ENCODE measurements around the gene HSPB3. TPM values are rescaled to one million over a fixed set of nuclear protein-coding genes. Genes with fewer than 3 reads are reported as not detected.
"Not testable (repeated sequence)": the region's sequence is repeated elsewhere in the genome, so short reads cannot be mapped to it uniquely, and the experiment has no call there.

HSPB3 gene
- total RNA-seq, 2 donors from 2014 or later, result 0.77 TPM; not detected in 1

GRCh38 chr5:54419573-54420423, 35.7 kb upstream of the HSPB3 start:
- TF ChIP-seq CTCF (IDR thresholded peaks at IDR 0.05), result peak; percentile 78
- not testable (repeated sequence) for H3K36me3 ChIP-seq; H3K4me1 ChIP-seq; H3K27ac ChIP-seq; H3K9ac ChIP-seq (ENCODE audit: low read depth in 2 of 2, low read length in 2 of 2); H3K4me3 ChIP-seq; H3K27me3 ChIP-seq; H3K9me3 ChIP-seq
- intact Hi-C loops (cut with DNase I), result loop anchor here (5.0 kb wide), 3 partner anchors 102 to 177 kb away; no protein-coding TSS in a partner anchor
- DNase-seq, result peak; percentile 26

GRCh38 chr5:54420511-54420910, 35.0 kb upstream of the HSPB3 start:
- not testable (repeated sequence) for DNase-seq; H3K36me3 ChIP-seq; H3K9ac ChIP-seq (ENCODE audit: low read depth in 2 of 2, low read length in 2 of 2); H3K27ac ChIP-seq; H3K27me3 ChIP-seq; H3K4me3 ChIP-seq; H3K4me1 ChIP-seq; H3K9me3 ChIP-seq
- intact Hi-C loops (cut with DNase I), result loop anchor here (5.0 kb wide), 1 partner anchor 178 kb away; no protein-coding TSS in a partner anchor

GRCh38 chr5:54421976-54422375, 33.5 kb upstream of the HSPB3 start:
- Histone ChIP-seq H3K27ac (no peak overlapping the region), H3K9ac (ENCODE audit: low read depth in 2 of 2, low read length in 2 of 2) (no peak overlapping the region), H3K9me3 (no peaks in the 10 kb centered on the region), H3K36me3 (no peaks in the 10 kb centered on the region), H3K4me3 (no peak overlapping the region), H3K4me1 (no peaks in the 10 kb centered on the region), H3K27me3 (no peaks in the 10 kb centered on the region)
- no peak for TF ChIP-seq CTCF (IDR thresholded peaks at IDR 0.05)
- intact Hi-C loops (cut with DNase I), result loop anchor here (5.0 kb wide), 1 partner anchor 180 kb away; no protein-coding TSS in a partner anchor
- no peak for DNase-seq

- Histone ChIP-seq H3K9ac (ENCODE audit: low read depth in 2 of 2, low read length in 2 of 2) (no peak overlapping the region), H3K36me3 (no peaks in the 10 kb centered on the region), H3K4me3 (no peak overlapping the region), H3K27me3 (no peaks in the 10 kb centered on the region), H3K4me1 (no peaks in the 10 kb centered on the region), H3K9me3 (no peaks in the 10 kb centered on the region), H3K27ac (no peak overlapping the region)
- intact Hi-C loops (cut with DNase I), result no loop called here
- TF ChIP-seq CTCF (IDR thresholded peaks at IDR 0.05), result no peak
- DNase-seq, result no peak
Measured at GRCh38 chr5:54425258-54425657, 30.2 kb upstream of the HSPB3 start.

- no peaks in the 10 kb centered on the region for H3K9me3 ChIP-seq
- no peak for TF ChIP-seq CTCF (IDR thresholded peaks at IDR 0.05)
- H3K4me3 ChIP-seq, result no peak overlapping the region
- intact Hi-C loops (cut with DNase I), result no loop called here
- H3K36me3 ChIP-seq, result no peaks in the 10 kb centered on the region
- DNase-seq, result no peak
- no peaks in the 10 kb centered on the region for H3K4me1 ChIP-seq
- no peak overlapping the region for H3K9ac ChIP-seq (ENCODE audit: low read depth in 2 of 2, low read length in 2 of 2)
- no peak overlapping the region for H3K27ac ChIP-seq
- H3K27me3 ChIP-seq, result no peaks in the 10 kb centered on the region
Measured at GRCh38 chr5:54426209-54426608, 29.3 kb upstream of the HSPB3 start.

DNA sequence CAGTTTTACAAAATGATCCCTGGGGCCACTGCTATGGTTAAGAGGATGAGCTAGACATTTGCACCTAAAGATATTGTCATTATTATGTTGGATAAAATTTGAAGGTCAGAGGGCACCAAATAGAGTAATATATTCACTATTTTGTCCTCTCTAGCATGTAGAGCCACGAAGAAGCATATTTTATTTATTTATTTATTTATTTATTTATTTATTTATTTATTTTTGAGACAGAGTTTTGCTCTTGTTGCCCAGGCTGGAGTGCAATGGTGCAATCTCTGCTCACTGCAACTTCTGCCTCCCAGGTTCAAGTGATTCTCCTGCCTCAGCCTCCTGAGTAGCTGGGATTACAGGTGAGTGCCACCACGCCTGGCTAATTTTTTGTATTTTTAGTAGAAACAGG, 20.8 kb upstream of the HSPB3 start:
- H3K9me3 ChIP-seq; H3K27ac ChIP-seq; H3K9ac ChIP-seq (ENCODE audit: low read depth in 2 of 2, low read length in 2 of 2); DNase-seq; H3K4me3 ChIP-seq; H3K4me1 ChIP-seq; H3K27me3 ChIP-seq; H3K36me3 ChIP-seq; intact Hi-C loops (cut with DNase I): not testable (repeated sequence)

Measured in colonic mucosa (tissue), 4 donors.